BLaER1 (cell line): ENCODE measurements around the gene GNG10.
A peak's percentile ranks its signal among the peaks of the same experiment; 100 is the strongest.

ENCODE experiments used
- H3K27ac ChIP-seq: shearing (Covaris generic); formaldehyde crosslinking; 2 replicates; pipeline ENCODE4 v1.8.1; 2022
- H3K27me3 ChIP-seq: shearing (Covaris generic); formaldehyde crosslinking; 2 replicates; pipeline ENCODE4 v1.8.1; 2022
- H3K36me3 ChIP-seq: shearing (Covaris generic); formaldehyde crosslinking; 2 replicates; pipeline ENCODE4 v1.8.1; 2022
- H3K4me1 ChIP-seq: shearing (Covaris generic); formaldehyde crosslinking; 2 replicates; pipeline ENCODE4 v1.8.1; 2022
- H3K4me2 ChIP-seq: shearing (Covaris generic); formaldehyde crosslinking; 2 replicates; pipeline ENCODE4 v1.8.1; 2022
- H3K4me3 ChIP-seq: shearing (Covaris generic); formaldehyde crosslinking; 2 replicates; pipeline ENCODE4 v1.8.1; 2022
- H3K9ac ChIP-seq: shearing (Covaris generic); formaldehyde crosslinking; 2 replicates; pipeline ENCODE4 v1.8.1; 2022
- H3K9me3 ChIP-seq: shearing (Covaris generic); formaldehyde crosslinking; 2 replicates; pipeline ENCODE4 v1.8.1; 2022
- H4K20me1 ChIP-seq: shearing (Covaris generic); formaldehyde crosslinking; 2 replicates; pipeline ENCODE4 v1.8.1; 2022
- Cebpa-rat ChIP-seq: shearing (Covaris generic); IDR thresholded peaks from 2 replicates; pipeline ENCODE4 v1.8.1; 2022

Gene GNG10

GRCh38 chr9:111630964-111631213, 30.5 kb upstream of the GNG10 start:
- peaks cover 22% of the 10 kb centered on the region for H3K4me1 ChIP-seq
- no peaks in the 10 kb centered on the region for H3K27me3 ChIP-seq
- TF ChIP-seq Cebpa-rat, result no peak
- peak overlapping the region; percentile 39; the same call in 1 of the 2 replicates for H3K27ac ChIP-seq
- peaks cover 39% of the 10 kb centered on the region; the same call in 1 of the 2 replicates for H4K20me1 ChIP-seq
- H3K9me3 ChIP-seq, result no peaks in the 10 kb centered on the region
- H3K4me3 ChIP-seq, result peak overlapping the region; percentile 96
- peak overlapping the region; percentile 96 for H3K9ac ChIP-seq
- peaks cover 4% of the 10 kb centered on the region; the same call in 1 of the 2 replicates for H3K36me3 ChIP-seq
- peak overlapping the region; percentile 83 for H3K4me2 ChIP-seq

GRCh38 chr9:111631214-111631971, 30.0 kb upstream of the GNG10 start, which contains the start of gene DNAJC25:
Gene DNAJC25 (plus strand): TSS chr9:111631334. CDS start chr9:111631408, 74 bp downstream.
- Histone ChIP-seq H3K27me3 (no peaks in the 10 kb centered on the region), H3K4me3 (peak within 1 kb of the TSS; percentile 96), H3K36me3 (peaks cover 4% of the 10 kb centered on the region; the same call in 1 of the 2 replicates), H3K27ac (peak within 1 kb of the TSS; percentile 91), H4K20me1 (peaks cover 45% of the 10 kb centered on the region; the same call in 1 of the 2 replicates), H3K9me3 (no peaks in the 10 kb centered on the region), H3K4me1 (peaks cover 22% of the 10 kb centered on the region), H3K9ac (peak within 1 kb of the TSS; percentile 96), H3K4me2 (peak within 1 kb of the TSS; percentile 83)
- TF ChIP-seq Cebpa-rat, result no peak

DNA sequence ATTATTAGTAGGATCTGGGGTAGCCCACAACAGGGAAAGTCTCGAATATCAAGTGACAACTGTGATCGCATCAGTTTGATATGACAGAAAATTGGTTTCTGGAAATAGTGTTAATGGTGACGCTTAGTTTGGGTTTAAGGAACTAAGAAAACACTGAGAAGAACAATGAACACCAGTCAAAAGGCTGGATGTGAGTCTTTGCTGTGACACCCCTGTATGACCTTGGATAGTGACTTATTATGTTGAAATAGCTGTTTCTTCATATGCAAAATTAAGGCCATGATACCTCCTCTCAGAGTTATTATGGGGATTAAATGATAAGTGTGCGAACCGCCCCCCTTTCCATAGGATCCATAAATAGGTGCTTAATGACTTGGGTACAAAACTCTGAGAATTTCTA, 29.3 kb upstream of the GNG10 start:
- TF ChIP-seq Cebpa-rat, result no peak
- peak overlapping the region; percentile 96 for H3K4me3 ChIP-seq
- H4K20me1 ChIP-seq, result peaks cover 51% of the 10 kb centered on the region
- H3K9ac ChIP-seq, result peak overlapping the region; percentile 96
- H3K4me1 ChIP-seq, result peaks cover 22% of the 10 kb centered on the region
- peak overlapping the region; percentile 83 for H3K4me2 ChIP-seq
- no peaks in the 10 kb centered on the region for H3K9me3 ChIP-seq
- peaks cover 4% of the 10 kb centered on the region; the same call in 1 of the 2 replicates for H3K36me3 ChIP-seq
- peak overlapping the region; percentile 91 for H3K27ac ChIP-seq
- no peaks in the 10 kb centered on the region for H3K27me3 ChIP-seq

DNA sequence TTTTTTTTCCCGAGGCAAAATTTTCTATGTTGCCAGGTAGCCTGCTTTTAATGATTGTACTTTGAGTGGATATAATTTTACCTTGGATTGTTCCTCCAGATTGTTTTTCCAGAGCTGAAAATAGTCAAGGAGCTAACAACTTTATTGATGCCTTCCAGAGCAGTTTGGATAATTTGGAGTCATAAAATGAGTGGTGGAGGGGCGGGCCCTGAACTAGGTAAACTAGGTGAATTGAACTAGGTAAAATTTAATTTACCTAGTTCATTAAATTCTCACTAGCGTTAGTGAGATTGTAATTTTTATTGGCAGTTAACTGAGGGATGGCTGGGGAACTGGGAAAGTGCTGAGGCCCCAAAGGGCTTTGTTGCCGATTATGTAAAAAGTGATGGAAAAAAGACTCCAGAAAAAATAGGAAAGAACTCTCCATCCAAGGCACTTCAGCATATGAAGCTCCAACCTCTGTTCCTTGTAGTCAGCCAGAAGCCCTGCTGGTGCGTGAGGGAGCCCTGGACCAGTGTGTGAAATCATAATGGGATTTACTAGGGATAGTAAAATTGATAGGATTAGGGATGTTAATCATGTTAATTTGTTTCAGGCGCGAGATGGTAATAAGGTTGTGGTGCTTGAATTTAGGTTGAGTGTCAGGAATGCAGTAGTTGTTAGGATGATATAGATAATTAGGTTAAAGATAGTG, 28.6 kb upstream of the GNG10 start:
- TF ChIP-seq Cebpa-rat, result no peak
- Histone ChIP-seq H3K9ac (peak overlapping the region; percentile 96; the same call in 1 of the 2 replicates), H3K27ac (no peak overlapping the region)

GRCh38 chr9:111633389-111633736, 28.0 kb upstream of the GNG10 start:
- Histone ChIP-seq H3K9me3 (no peaks in the 10 kb centered on the region; the same call in 1 of the 2 replicates), H3K9ac (no peak overlapping the region), H3K4me1 (peaks cover 22% of the 10 kb centered on the region), H3K27ac (no peak overlapping the region), H3K27me3 (no peaks in the 10 kb centered on the region), H3K4me2 (peak overlapping the region; percentile 83), H3K4me3 (no peak overlapping the region), H3K36me3 (peaks cover 4% of the 10 kb centered on the region; the same call in 1 of the 2 replicates), H4K20me1 (peaks cover 64% of the 10 kb centered on the region)
- TF ChIP-seq Cebpa-rat, result no peak

More for the DNA sequence above, 28.6 kb upstream of the GNG10 start:
- Histone ChIP-seq H3K9me3 (no peaks in the 10 kb centered on the region; the same call in 1 of the 2 replicates), H3K36me3 (peaks cover 4% of the 10 kb centered on the region; the same call in 1 of the 2 replicates), H3K4me3 (peak overlapping the region; percentile 96), H3K27me3 (no peaks in the 10 kb centered on the region), H3K4me1 (peaks cover 22% of the 10 kb centered on the region), H3K4me2 (peak overlapping the region; percentile 83), H4K20me1 (peaks cover 59% of the 10 kb centered on the region)

DNA sequence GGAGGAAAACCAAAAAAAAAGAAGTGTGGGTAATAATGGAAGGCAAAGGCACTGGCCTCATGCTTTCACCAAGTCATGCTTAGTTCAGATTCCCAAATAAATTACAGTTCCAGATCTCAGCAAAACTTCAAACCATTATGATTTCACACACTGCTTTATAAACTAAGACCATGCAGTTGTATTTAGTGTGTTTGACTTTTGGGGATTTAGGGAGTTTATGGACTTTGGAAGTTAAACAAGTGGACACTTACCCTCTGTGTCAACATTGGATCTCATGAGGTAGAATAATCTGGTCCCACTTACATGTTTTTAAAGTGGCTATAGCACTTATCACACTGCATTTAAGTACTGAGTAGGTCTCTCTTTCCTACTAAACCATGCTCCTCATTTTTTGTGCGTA, 26.5 kb upstream of the GNG10 start:
- peaks cover 4% of the 10 kb centered on the region; the same call in 1 of the 2 replicates for H3K36me3 ChIP-seq

GRCh38 chr9:111637421-111637950, 23.9 kb upstream of the GNG10 start:
- no peak overlapping the region for H3K4me2 ChIP-seq
- no peaks in the 10 kb centered on the region for H3K27me3 ChIP-seq
- peaks cover 7% of the 10 kb centered on the region; the same call in 1 of the 2 replicates for H3K9me3 ChIP-seq
- peaks cover 5% of the 10 kb centered on the region; the same call in 1 of the 2 replicates for H3K36me3 ChIP-seq
- peaks cover 60% of the 10 kb centered on the region for H4K20me1 ChIP-seq
- no peak overlapping the region for H3K4me3 ChIP-seq
- no peak overlapping the region for H3K27ac ChIP-seq
- H3K4me1 ChIP-seq, result peaks cover 12% of the 10 kb centered on the region
- no peak overlapping the region for H3K9ac ChIP-seq
- TF ChIP-seq Cebpa-rat, result no peak

More for the DNA sequence above, 26.5 kb upstream of the GNG10 start:
- Histone ChIP-seq H4K20me1 (peaks cover 65% of the 10 kb centered on the region), H3K4me3 (no peak overlapping the region), H3K27ac (no peak overlapping the region), H3K9me3 (peaks cover 7% of the 10 kb centered on the region; the same call in 1 of the 2 replicates), H3K27me3 (no peaks in the 10 kb centered on the region), H3K4me2 (no peak overlapping the region), H3K9ac (no peak overlapping the region), H3K4me1 (peaks cover 22% of the 10 kb centered on the region)
- no peak for TF ChIP-seq Cebpa-rat

DNA sequence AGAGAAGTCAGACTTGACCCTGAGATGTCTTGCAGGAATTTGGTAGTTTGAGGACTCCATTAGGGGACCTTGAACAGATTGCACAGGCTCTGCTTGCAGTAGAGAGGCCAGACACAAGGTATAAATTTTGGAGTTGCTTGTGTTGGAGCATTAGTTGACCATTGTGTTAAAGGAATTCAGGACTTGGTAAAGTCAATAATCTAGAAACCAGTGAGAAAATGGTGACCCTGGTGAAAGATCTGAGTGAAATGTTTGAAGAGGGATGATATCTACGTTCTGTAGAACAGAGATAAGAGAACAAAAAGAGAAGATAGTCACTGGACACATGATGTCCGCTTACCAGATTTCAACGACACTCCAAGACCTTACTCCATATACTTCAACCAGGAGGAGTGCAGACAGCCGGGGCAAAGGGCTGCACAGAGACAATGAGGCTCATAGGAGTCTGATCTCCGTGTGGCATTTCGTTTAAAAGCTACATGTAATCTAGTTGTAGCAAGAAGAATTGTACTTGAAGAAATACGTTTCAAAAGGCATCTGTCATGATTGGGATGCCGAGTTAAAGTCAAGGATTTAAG, 17.1 kb upstream of the GNG10 start:
- Histone ChIP-seq H3K4me1 (no peaks in the 10 kb centered on the region), H3K4me2 (no peak overlapping the region), H3K36me3 (peaks cover 66% of the 10 kb centered on the region), H3K9me3 (peaks cover 6% of the 10 kb centered on the region; the same call in 1 of the 2 replicates), H3K4me3 (no peak overlapping the region), H3K27ac (no peak overlapping the region), H3K9ac (no peak overlapping the region), H4K20me1 (peaks cover 12% of the 10 kb centered on the region; the same call in 1 of the 2 replicates), H3K27me3 (no peaks in the 10 kb centered on the region)
- TF ChIP-seq Cebpa-rat, result no peak

DNA sequence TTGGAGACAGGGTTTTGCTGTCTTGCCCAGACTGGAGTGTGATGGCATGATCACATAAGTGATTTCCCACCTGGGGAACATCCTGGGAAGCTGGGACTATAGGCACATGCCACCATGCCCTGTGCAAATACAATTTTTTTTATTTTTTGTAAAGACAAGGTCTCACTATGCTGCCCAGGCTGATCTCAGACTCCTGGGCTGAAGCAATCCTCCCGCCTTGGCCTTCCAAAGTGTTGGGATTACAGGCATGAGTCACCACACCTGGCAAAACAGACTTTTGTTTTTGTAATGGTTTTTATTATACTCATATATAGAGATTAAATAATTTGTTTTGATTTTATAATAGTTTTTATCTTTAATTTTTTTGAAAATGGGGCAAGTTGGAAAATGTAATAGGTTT, 15.6 kb upstream of the GNG10 start:
- TF ChIP-seq Cebpa-rat, result no peak
- Histone ChIP-seq H3K4me1 (no peaks in the 10 kb centered on the region), H4K20me1 (peaks cover 12% of the 10 kb centered on the region; the same call in 1 of the 2 replicates), H3K9me3 (no peaks in the 10 kb centered on the region; the same call in 1 of the 2 replicates), H3K4me3 (no peak overlapping the region), H3K27ac (no peak overlapping the region), H3K36me3 (peaks cover 81% of the 10 kb centered on the region), H3K27me3 (no peaks in the 10 kb centered on the region), H3K9ac (no peak overlapping the region), H3K4me2 (no peak overlapping the region)
